Liver (tissue), 9 donors: ENCODE results near the gene GABRG1. TPM values are rescaled to one million over a fixed set of nuclear protein-coding genes. Genes with fewer than 3 reads are reported as not detected.

Experiments
- DNase-seq: peaks from one replicate; pipeline ENCODE4 v3.0.0-alpha.2; 2017; ENCODE audit warnings: low spot score
- H3K27ac ChIP-seq, 2 donors: one replicate each; pipeline ENCODE4 v1.7.0; 2013; ENCODE audit warnings: inconsistent platforms in 2 of 2, low read length in 2 of 2, control low read depth in 1 of 2, low read depth in 1 of 2, mild to moderate bottlenecking in 1 of 2
- H3K27me3 ChIP-seq, 4 donors: one replicate each; pipeline versions ENCODE4 v1.6.1 to v1.7.0; 2013; ENCODE audit warnings: low read length in 3 of 4, inconsistent platforms in 1 of 4, mild to moderate bottlenecking in 1 of 4, moderate library complexity in 1 of 4; ENCODE audit not compliant: control insufficient read depth in 4 of 4, insufficient read depth in 4 of 4
- H3K36me3 ChIP-seq, 4 donors: one replicate each; pipeline versions ENCODE4 v1.6.1 to v1.7.0; 2013; ENCODE audit warnings: low read length in 3 of 4, mild to moderate bottlenecking in 3 of 4, low read depth in 1 of 4, moderate library complexity in 1 of 4; ENCODE audit not compliant: control insufficient read depth in 4 of 4, insufficient read depth in 3 of 4
- H3K4me1 ChIP-seq, 4 donors: one replicate each; pipeline versions ENCODE4 v1.6.1 to v1.7.0; 2013; ENCODE audit warnings: low read length in 3 of 4, mild to moderate bottlenecking in 3 of 4, moderate library complexity in 1 of 4; ENCODE audit not compliant: control insufficient read depth in 4 of 4, insufficient read depth in 4 of 4
- H3K4me3 ChIP-seq, 3 donors: one replicate each; pipeline versions ENCODE4 v1.6.1 to v1.7.0; 2013; ENCODE audit warnings: low read length in 3 of 3, control low read depth in 1 of 3, low read depth in 1 of 3, mild to moderate bottlenecking in 1 of 3
- H3K9ac ChIP-seq, 2 donors: one replicate each; pipeline ENCODE4 v1.7.0; 2013; ENCODE audit warnings: low read length in 2 of 2, mild to moderate bottlenecking in 2 of 2, moderate library complexity in 2 of 2, control low read depth in 1 of 2, low read depth in 1 of 2
- H3K9me3 ChIP-seq, 4 donors: one replicate each; pipeline versions ENCODE4 v1.6.1 to v1.7.0; 2013; ENCODE audit warnings: low read length in 3 of 4; ENCODE audit not compliant: control insufficient read depth in 4 of 4
- EGR1 ChIP-seq, 2 donors: IDR thresholded peaks; 2 replicates each; pipeline ENCODE4 v1.6.1; 2016 to 2018; ENCODE audit warnings: antibody characterized with exemption in 2 of 2, low read depth in 2 of 2
- FOXA1 ChIP-seq: IDR thresholded peaks from 2 replicates; pipeline ENCODE4 v1.6.1; 2016; ENCODE audit warnings: antibody characterized with exemption
- FOXA2 ChIP-seq: IDR thresholded peaks from 2 replicates; pipeline ENCODE4 v1.6.1; 2016; ENCODE audit warnings: antibody characterized with exemption
- GABPA ChIP-seq, 2 donors: IDR thresholded peaks in 1 of 2; conservative IDR thresholded peaks in 1 of 2; 2 replicates each; pipeline ENCODE4 v1.6.1; 2016; ENCODE audit warnings: antibody characterized with exemption in 2 of 2, mild to moderate bottlenecking in 1 of 2, moderate library complexity in 1 of 2
- HNF4A ChIP-seq, 2 donors: conservative IDR thresholded peaks; 2 replicates each; pipeline ENCODE4 v1.6.1; 2016; ENCODE audit warnings: antibody characterized with exemption in 2 of 2, mild to moderate bottlenecking in 2 of 2
- HNF4G ChIP-seq: IDR thresholded peaks from 2 replicates; pipeline ENCODE4 v1.6.1; 2016; ENCODE audit warnings: antibody characterized with exemption
- NR2F2 ChIP-seq: IDR thresholded peaks from 2 replicates; pipeline ENCODE4 v1.6.1; 2016; ENCODE audit warnings: antibody characterized with exemption
- RAD21 ChIP-seq, 2 donors: IDR thresholded peaks; 2 replicates each; pipeline ENCODE4 v1.6.1; 2016; ENCODE audit warnings: antibody characterized with exemption in 2 of 2, mild to moderate bottlenecking in 2 of 2
- RXRA ChIP-seq, 2 donors: IDR thresholded peaks; 2 replicates each; pipeline ENCODE4 v1.6.1; 2017 to 2018; ENCODE audit warnings: antibody characterized with exemption in 2 of 2, mild to moderate bottlenecking in 1 of 2
- SP1 ChIP-seq: IDR thresholded peaks from 2 replicates; pipeline ENCODE4 v1.6.1; 2018; ENCODE audit warnings: antibody characterized with exemption, mild to moderate bottlenecking
- TAF1 ChIP-seq: conservative IDR thresholded peaks from 2 replicates; pipeline ENCODE4 v1.6.1; 2016; ENCODE audit warnings: antibody characterized with exemption, mild to moderate bottlenecking
- YY1 ChIP-seq: IDR thresholded peaks from 2 replicates; pipeline ENCODE4 v1.6.1; 2016; ENCODE audit warnings: antibody characterized with exemption, mild to moderate bottlenecking
- WGBS: extraction: QIAGEN DNeasy Blood & Tissue Kit; methylation state at CpG from one replicate; pipeline ENCODE4 v1.1.7; 2013; 5-methylcytosine and 5-hydroxymethylcytosine counted together
- polyA plus RNA-seq, 2 donors: library from polyadenylated mRNA; stranded (reverse) in 1 of 2; unstranded in 1 of 2; fragments of 200-250 nt in 1 of 2; fragments of >200 nt in 1 of 2; fragmentation: Nextera tagmentation in 1 of 2; extraction: Ambion mirVana in 1 of 2; gene quantifications; one replicate each; pipeline versions ENCODE4 v1.2.1 to v1.2.3, GENCODE V29; 2013 to 2015
- total RNA-seq, 2 donors: library from RNA; depleted of rRNA; stranded (reverse); fragments of >200 nt; gene quantifications; one replicate each; pipeline ENCODE4 v1.2.3, GENCODE V29; 2014
- TF ChIP-seq, protein P1 (sequence below): fragments of 150-350 bp; IDR thresholded peaks from 2 replicates; pipeline ENCODE4 v1.5.1; 2017; ENCODE audit warnings: improper control_type of control experiment, low read depth, low read length; ENCODE audit not compliant: missing input control
- TF ChIP-seq, protein P2 (sequence below): IDR thresholded peaks from 2 replicates; pipeline ENCODE4 v1.6.1; 2016; ENCODE audit warnings: antibody characterized with exemption
- TF ChIP-seq, protein P3 (sequence below): IDR thresholded peaks from 2 replicates; pipeline ENCODE4 v1.6.1; 2016; ENCODE audit warnings: antibody characterized with exemption, mild to moderate bottlenecking
- TF ChIP-seq, protein P4 (sequence below): IDR thresholded peaks from 2 replicates; pipeline ENCODE4 v1.6.1; 2016; ENCODE audit warnings: antibody characterized with exemption
- TF ChIP-seq, protein P5 (sequence below): IDR thresholded peaks from 2 replicates; pipeline ENCODE4 v1.6.1; 2016; ENCODE audit warnings: antibody characterized with exemption
- donor health status: healthy.
- donor health status: healthy.
- donor health status: healthy.
- donor health status: healthy.
- donor health status: healthy.

GABRG1 gene
- total and polyA plus RNA-seq, 4 donors: 0.01 to 0.08 (median 0.05) TPM; not detected in 1

DNA sequence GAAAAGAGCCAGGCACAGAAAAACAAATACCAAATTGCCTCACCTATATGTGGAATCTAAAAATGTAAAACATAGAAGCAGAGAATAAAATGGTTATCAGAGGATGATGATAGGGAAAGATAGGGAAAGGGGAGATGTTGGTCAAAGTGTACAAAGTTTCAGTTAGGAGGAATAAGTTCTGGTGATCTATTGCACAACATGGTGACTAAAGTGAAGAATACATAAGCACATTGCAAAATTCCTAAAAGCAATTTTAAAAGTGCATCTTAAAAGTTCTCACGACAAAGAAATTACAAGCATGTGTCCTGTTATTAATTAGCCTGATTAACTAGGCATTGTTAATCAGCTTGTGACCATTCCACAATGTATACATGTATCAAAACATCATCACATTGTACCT is 136.0 kb downstream of the GABRG1 start:
- TF ChIP-seq, protein P1, sequence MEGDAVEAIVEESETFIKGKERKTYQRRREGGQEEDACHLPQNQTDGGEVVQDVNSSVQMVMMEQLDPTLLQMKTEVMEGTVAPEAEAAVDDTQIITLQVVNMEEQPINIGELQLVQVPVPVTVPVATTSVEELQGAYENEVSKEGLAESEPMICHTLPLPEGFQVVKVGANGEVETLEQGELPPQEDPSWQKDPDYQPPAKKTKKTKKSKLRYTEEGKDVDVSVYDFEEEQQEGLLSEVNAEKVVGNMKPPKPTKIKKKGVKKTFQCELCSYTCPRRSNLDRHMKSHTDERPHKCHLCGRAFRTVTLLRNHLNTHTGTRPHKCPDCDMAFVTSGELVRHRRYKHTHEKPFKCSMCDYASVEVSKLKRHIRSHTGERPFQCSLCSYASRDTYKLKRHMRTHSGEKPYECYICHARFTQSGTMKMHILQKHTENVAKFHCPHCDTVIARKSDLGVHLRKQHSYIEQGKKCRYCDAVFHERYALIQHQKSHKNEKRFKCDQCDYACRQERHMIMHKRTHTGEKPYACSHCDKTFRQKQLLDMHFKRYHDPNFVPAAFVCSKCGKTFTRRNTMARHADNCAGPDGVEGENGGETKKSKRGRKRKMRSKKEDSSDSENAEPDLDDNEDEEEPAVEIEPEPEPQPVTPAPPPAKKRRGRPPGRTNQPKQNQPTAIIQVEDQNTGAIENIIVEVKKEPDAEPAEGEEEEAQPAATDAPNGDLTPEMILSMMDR: no peak
- TF ChIP-seq NR2F2 (no peak), TAF1 (no peak), FOXA2 (no peak), FOXA1 (no peak), RXRA (IDR thresholded peaks at IDR 0.05) (no peak), EGR1 (IDR thresholded peaks at IDR 0.05; ENCODE audit: low read depth in 2 of 2) (no peak), HNF4G (no peak), GABPA (IDR thresholded peaks at IDR 0.05 in 1 of 2, conservative IDR thresholded peaks at IDR 0.05 in 1 of 2) (no peak), RAD21 (IDR thresholded peaks at IDR 0.05) (no peak), HNF4A (conservative IDR thresholded peaks at IDR 0.05) (no peak), YY1 (no peak), SP1 (no peak)
- TF ChIP-seq, protein P2, sequence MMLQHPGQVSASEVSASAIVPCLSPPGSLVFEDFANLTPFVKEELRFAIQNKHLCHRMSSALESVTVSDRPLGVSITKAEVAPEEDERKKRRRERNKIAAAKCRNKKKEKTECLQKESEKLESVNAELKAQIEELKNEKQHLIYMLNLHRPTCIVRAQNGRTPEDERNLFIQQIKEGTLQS: no peak
- TF ChIP-seq, protein P3, sequence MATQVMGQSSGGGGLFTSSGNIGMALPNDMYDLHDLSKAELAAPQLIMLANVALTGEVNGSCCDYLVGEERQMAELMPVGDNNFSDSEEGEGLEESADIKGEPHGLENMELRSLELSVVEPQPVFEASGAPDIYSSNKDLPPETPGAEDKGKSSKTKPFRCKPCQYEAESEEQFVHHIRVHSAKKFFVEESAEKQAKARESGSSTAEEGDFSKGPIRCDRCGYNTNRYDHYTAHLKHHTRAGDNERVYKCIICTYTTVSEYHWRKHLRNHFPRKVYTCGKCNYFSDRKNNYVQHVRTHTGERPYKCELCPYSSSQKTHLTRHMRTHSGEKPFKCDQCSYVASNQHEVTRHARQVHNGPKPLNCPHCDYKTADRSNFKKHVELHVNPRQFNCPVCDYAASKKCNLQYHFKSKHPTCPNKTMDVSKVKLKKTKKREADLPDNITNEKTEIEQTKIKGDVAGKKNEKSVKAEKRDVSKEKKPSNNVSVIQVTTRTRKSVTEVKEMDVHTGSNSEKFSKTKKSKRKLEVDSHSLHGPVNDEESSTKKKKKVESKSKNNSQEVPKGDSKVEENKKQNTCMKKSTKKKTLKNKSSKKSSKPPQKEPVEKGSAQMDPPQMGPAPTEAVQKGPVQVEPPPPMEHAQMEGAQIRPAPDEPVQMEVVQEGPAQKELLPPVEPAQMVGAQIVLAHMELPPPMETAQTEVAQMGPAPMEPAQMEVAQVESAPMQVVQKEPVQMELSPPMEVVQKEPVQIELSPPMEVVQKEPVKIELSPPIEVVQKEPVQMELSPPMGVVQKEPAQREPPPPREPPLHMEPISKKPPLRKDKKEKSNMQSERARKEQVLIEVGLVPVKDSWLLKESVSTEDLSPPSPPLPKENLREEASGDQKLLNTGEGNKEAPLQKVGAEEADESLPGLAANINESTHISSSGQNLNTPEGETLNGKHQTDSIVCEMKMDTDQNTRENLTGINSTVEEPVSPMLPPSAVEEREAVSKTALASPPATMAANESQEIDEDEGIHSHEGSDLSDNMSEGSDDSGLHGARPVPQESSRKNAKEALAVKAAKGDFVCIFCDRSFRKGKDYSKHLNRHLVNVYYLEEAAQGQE: no peak
- TF ChIP-seq, protein P4, sequence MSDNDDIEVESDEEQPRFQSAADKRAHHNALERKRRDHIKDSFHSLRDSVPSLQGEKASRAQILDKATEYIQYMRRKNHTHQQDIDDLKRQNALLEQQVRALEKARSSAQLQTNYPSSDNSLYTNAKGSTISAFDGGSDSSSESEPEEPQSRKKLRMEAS: no peak
- TF ChIP-seq, protein P5, sequence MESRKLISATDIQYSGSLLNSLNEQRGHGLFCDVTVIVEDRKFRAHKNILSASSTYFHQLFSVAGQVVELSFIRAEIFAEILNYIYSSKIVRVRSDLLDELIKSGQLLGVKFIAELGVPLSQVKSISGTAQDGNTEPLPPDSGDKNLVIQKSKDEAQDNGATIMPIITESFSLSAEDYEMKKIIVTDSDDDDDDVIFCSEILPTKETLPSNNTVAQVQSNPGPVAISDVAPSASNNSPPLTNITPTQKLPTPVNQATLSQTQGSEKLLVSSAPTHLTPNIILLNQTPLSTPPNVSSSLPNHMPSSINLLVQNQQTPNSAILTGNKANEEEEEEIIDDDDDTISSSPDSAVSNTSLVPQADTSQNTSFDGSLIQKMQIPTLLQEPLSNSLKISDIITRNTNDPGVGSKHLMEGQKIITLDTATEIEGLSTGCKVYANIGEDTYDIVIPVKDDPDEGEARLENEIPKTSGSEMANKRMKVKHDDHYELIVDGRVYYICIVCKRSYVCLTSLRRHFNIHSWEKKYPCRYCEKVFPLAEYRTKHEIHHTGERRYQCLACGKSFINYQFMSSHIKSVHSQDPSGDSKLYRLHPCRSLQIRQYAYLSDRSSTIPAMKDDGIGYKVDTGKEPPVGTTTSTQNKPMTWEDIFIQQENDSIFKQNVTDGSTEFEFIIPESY: no peak
- 78% methylated on average over 1 of the region's 1 CpG for WGBS
- Histone ChIP-seq H3K9ac (no peak overlapping the region), H3K4me3 (no peak overlapping the region), H3K27me3 (no peaks in the 10 kb centered on the region), H3K9me3 (no peaks in the 10 kb centered on the region), H3K27ac (no peak overlapping the region), H3K36me3 (no peaks in the 10 kb centered on the region), H3K4me1 (peaks cover under 1 to 1% (median under 1%) of the 10 kb centered on the region in 4 donors)
- DNase-seq: no peak
